ENCODE data around the gene ZCCHC14.
A peak's percentile ranks its signal among the peaks of the same experiment; 100 is the strongest.
"Not testable (repeated sequence)": the region's sequence is repeated elsewhere in the genome, so short reads cannot be mapped to it uniquely, and the experiment has no call there.

Gene ZCCHC14

DNA sequence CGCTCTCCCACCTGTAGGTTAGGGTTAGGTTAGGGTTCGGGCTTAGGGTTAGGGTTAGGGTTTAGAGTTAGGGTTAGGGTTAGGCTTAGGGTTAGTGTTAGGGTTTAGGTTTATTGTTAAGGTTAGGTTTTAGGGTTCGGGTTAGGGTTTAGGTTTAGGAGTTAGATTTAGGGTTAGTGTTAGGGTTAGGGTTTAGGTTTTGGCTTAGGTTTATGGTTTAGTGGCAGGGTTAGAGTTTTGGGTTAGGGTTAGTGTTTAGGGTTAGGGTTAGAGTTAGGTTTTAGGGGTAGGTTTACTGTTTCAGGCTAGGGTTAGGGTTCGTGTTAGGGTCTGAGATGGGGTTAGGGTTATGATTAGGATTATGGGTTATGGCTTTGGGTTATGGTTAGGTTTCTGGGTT, 31.6 kb upstream of the ZCCHC14 start:
- DNase-seq (ENCODE audit: low spot score), result no peak

DNA sequence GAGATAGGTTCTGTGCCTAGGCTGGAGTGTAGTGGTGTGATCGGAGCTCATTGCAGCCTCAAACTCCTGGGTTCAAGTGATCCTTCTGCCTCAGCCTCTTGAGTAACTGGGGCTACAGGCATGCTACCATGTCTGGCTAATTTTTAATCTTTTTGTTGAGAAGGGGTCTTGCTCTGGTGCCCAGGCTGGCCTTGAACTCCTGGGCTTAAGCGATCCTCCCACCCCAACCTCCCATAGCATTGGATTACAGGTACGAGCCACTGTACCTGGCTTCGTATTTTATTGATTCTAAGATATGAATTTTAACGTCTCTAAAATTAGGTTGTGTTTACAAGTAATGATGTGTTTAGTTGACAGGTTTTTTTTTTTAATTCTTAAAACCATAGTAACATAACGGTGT, 30.8 kb upstream of the ZCCHC14 start:
- not testable (repeated sequence) for DNase-seq (ENCODE audit: low spot score)

DNA sequence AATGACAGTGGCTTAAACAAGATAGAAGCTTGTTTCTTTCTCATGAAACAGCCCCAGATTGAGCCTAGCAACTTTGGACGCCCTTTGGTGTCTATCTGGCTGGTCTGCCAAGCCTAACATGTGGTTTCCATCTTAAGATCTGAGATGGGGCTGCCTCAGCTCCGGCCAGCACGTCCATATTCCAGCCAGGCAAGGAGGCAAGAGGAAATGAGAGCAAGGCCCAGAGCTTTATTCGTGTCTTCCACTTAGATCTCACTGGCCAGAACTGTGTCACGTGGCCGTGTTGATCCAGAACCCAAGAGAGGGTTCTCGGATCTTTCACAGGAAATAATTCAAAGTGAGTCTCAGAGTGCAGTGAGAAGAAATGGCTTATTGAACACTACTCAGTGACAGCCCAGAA, 28.9 kb upstream of the ZCCHC14 start:
- DNase-seq (ENCODE audit: low spot score), result not testable (repeated sequence)

DNA sequence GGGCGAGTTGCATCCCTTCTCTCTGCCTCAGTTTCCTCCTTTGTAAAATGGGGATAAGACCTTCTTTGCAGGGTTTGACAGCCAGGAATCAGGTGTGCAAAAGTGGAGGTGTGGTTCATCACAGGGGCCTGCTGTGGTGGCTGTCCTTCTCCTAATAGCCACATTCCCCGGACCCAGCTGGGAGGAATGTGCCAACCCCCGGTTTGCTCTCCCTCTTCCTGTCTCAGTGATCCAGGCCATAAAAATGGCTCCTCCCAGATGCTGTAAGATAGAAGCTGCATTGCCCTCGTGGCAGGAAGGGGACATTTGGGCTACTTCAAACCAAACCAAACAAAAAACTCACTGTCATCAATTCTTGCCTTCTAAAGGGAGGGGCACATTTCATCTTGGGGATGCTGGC, 26.3 kb upstream of the ZCCHC14 start:
- DNase-seq (ENCODE audit: low spot score), result peak; percentile 36

- DNase-seq (ENCODE audit: low spot score), result peak; percentile 33
Observed at GRCh38 chr16:87518430-87519051, 25.7 kb upstream of the ZCCHC14 start.

GRCh38 chr16:87517610-87518429, 25.0 kb upstream of the ZCCHC14 start:
- peak; percentile 20 for DNase-seq (ENCODE audit: low spot score)

DNA sequence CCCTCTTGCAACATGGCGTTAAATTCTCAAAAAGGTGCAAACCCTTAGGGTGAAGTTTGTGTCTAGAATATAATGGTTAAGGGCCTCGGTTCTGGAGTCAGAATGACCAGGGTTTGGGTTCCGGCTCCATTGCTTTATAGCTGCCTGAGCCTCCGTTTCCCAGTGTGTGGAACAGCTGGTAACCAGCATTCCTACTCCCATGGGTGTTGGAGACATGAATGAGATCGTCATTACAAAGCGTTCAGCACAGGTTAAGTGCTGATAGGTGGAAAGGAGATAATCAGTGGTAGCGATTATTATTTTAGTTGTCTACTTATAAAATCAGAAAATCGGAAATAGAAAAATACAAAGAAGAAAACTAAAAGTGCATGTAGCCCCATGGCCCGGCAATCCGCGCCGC, 23.5 kb upstream of the ZCCHC14 start:
- no peak for DNase-seq (ENCODE audit: low spot score)

DNA sequence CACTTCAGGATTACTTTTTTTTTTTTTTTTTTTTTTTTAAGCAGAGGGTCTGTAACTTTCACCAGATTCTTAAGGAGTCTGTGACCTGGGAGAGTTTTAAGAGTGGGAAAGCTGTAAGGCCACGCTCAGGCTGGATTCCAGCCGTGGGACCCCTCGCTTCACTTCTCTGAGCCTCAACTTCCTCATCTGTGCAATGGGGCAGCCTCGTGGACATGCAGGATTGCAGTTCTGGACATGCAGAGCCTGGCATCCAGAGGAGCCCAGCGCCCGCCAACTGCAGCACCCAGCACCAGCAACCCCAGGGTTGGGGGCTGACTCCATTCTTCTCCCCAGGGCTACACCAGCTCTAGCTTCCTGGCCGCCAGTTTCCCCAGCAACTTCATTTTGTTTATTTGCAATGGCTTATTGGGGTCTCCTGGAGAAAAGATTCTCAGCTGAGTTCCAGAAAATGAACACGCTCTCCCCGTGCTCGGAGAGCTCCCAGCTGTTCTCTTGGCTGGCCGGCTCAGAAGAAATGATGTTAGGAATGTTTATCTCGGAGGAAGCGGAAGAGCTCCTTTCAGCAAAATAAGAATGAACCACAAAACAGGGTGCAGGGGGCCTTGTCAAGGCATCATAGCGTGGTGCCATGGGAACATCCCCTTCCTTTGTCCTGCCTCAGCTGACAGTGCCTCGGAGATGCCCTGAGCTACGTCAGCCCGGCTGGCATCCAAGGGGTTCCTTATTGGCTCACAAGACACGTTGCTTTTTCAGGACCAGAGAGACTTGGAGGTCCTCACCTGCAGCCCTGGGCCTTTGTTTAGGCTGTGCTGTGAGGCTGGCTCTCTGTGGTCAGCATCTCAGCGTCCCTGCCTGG, 22.9 kb upstream of the ZCCHC14 start:
- no peak for DNase-seq (ENCODE audit: low spot score)

DNA sequence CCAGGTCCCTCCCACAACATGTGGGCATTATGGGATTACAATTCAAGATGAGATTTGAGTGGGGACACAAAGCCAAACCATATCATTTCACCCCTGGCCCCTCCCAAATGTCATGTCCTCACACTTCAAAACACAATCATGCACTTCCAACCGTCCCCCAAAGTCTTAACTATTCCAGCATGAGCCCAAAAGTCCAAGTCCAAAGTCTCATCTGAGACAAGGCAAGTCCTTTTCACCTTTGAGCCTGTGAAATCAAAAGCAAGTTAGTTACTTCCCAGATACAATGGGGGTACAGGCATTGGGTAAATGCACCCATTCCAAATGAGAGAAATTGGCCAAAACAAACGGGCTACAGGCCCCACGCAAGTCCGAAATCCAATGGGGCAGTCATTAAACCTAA, 17.0 kb upstream of the ZCCHC14 start:
- not testable (repeated sequence) for DNase-seq (ENCODE audit: low spot score)

DNA sequence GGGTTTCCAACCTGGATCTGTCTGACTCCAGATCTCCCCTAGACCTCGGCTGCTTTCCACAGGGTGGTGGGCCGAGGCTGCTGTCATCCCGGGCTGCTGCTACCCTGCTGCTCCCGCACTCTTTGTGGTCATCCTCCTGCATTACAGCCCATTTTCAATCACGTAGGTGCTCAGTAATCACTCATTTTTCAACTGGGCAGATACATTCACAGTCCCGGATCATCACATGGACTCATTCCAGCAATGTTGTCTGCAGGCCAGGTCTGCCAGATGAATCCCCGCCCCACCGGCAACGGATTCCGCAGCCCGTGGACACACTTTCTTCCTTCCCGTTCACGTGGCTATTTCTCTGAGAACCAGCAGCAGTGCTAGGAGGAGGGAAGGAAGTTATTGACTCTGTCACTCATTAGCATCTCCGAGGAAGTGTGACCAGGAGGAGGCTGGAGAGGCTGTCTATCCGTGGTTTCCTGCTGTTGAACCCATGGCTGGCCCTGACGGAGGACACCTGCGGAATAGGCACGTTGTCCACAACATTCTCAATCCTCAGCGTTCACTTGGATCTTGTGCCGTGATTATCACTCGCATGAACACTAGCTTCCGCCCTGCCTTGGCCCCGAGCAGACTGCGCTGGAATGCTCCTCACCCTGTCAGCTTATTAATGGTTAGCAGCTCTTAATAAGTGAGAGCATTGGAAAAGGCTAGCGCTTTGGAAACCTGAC, 14.7 kb upstream of the ZCCHC14 start:
- no peak for DNase-seq (ENCODE audit: low spot score)

DNA sequence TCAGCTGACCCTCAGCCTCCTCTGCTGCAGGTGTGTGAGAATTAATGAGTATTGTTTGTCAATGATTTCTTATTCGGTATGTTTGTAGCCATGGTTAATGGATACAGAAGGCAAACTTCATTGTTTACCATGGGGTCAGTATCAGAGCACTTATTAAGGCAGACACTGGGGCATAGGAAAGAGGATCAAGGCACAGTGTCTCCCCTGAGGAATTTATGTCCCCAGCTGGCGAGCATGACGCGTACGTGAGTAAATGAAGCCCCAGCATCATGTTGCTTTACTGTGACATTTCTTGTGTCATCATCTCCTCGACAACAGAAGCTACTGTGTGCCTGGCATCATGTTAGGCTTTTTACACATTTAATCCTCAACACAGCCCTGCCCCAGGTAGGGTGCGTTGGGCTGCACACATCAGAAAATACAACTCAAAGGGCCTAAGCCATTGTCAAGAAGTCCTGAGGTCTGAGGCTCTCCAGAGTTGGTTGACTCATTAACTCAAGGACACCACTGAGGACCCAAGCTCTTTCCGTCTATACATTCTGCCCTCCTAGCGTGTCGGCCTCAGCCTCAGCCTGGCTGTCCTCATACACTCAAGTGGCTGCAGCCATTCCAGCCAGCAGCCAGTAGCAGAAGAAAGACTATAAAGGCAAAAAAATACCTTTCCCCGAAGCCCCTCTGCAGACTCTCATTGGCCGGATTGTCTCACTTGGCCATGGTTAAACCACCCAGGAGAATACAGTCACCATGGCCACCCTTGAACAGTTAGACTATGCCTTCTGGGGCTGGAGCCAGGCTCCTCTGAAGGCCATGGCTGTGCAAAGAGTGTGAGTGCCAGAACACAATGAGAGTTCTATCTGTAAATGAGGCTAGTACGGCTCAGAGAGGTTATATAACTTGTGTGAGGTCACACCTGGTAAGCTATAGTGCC, 13.9 kb upstream of the ZCCHC14 start:
- DNase-seq (ENCODE audit: low spot score), result no peak

- DNase-seq (ENCODE audit: low spot score), result no peak
Observed at GRCh38 chr16:87505834-87506233, 13.0 kb upstream of the ZCCHC14 start.

- DNase-seq (ENCODE audit: low spot score), result not testable (repeated sequence)
Observed at GRCh38 chr16:87503232-87503937, 10.6 kb upstream of the ZCCHC14 start.

DNA sequence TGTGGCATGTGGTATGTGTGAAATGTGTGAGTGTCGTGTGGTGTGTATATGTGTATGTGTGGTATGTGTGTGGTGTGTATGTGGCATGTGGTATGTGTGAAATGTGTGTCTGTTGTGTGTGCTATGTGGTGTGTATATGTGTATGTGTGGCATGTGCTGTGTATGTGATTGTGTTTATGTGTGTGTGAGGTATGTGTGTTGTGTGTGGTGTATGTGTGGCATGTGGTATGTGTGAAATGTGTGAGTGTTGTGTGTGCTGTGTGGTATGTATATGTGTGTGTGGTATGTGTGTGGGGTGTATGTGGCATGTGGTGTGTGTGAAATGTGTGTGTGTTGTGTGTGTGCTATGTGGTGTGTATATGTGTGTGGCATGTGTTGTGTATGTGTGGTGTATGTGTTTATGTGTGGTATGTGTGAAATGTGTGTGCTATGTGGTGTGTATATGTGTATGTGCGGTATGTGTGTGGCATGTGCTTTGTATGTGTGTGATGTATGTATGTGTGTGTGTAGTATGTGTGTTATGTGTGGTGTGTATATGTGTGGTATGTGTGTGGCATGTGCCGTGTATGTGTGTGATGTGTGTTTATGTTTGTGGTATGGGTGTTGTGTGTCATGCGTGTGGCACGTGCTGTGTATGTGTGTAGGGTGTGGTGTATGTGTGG, 9.6 kb upstream of the ZCCHC14 start:
- DNase-seq (ENCODE audit: low spot score), result no peak

DNA sequence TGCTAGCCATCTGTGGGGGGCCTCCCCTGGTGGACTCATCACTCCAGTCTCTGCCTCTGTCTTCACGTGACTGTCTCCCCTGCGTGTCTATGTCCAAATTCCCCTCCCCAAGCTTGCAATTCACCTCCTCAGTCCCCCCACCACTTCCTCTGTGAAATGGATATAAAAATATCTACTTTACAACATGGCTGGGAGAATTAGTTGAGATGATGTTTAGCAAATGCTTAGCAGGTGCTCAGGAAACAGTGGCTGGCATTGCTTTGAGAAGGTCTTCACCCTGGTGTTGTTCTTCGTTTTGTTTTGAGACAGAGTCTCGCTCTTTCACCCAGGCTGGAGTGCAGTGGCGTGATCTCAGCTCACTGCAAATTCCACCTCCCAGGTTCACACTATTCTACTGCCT, 8.3 kb upstream of the ZCCHC14 start:
- no peak for DNase-seq (ENCODE audit: low spot score)

GRCh38 chr16:87499189-87499486, 6.3 kb upstream of the ZCCHC14 start:
- no peak for DNase-seq (ENCODE audit: low spot score)

DNA sequence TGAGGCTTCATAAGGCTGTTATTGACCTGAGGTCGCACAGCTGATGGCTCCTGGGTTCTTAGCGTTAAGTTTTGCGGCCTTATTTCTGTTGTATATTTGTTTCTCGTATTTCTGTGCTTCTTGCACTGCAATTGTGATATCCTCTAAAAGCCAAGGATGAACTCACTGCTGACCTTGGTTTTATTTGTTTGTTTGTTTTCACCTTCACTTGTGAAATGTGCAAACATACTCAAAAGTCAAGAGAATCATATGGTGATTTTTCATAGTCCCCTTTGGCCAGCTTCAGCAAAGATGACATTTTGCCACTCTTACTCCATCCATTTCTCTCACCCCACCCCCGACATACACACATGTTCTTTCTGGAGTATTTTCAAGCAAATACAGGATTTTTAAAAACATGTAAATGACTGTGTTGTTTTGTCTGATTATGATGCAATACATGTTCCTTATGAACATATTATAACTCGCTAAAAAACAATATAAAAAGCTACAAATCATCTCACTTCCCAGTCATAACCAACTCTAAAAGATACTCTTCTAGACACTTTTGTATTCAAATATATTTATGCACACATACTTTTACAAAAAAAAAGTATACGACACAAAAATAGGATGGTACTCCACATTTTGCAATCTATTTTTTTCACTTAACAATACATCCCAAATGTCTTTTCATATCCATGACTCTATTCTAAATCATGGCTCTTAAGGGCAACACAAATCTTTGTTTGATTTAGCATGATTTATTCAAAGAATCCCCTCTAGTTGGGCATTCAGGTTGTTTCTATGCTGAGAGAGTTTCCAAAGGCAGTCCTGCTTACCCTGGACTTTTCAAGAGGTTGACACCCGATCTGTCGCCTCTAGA, 5.7 kb upstream of the ZCCHC14 start:
- no peak for DNase-seq (ENCODE audit: low spot score)

- not testable (repeated sequence) for DNase-seq (ENCODE audit: low spot score)
Observed at GRCh38 chr16:87497767-87498290, 5.0 kb upstream of the ZCCHC14 start.

Measured in SW480 (cell line).